OCI-LY3 (cell line): ENCODE data around the gene MIA.
A peak's percentile ranks its signal among the peaks of the same experiment; 100 is the strongest.

Source experiments
- H2AFZ ChIP-seq: fragments of 200-600, 300-600 bp; shearing (Covaris generic); 2 replicates; pipeline ENCODE4 v1.6.0; 2014; ENCODE audit warnings: antibody characterized with exemption, low read depth, low read length
- H3K27ac ChIP-seq: fragments of 200-600, 300-600 bp; sonication (generic); 2 replicates; pipeline ENCODE4 v1.5.1; 2014; ENCODE audit warnings: mild to moderate bottlenecking, low read length, moderate library complexity, mixed read lengths
- H3K27me3 ChIP-seq: fragments of 200-600, 300-600 bp; sonication (generic); 2 replicates; pipeline ENCODE4 v1.6.1; 2014; ENCODE audit warnings: low read depth, low read length, mixed read lengths
- H3K36me3 ChIP-seq: fragments of 200-600, 300-600 bp; sonication (generic); replicated peaks from 2 replicates; pipeline ENCODE3; 2014; ENCODE audit warnings: low read depth, low read length, mixed read lengths
- H3K4me1 ChIP-seq: fragments of 300-600, 200-600 bp; sonication (generic); 2 replicates; pipeline ENCODE4 v1.6.1; 2014; ENCODE audit warnings: low read length, mixed read lengths
- H3K4me2 ChIP-seq: fragments of 200-600, 300-600 bp; sonication (generic); 2 replicates; pipeline ENCODE4 v1.6.1; 2014; ENCODE audit warnings: low read length, mixed read lengths
- H3K4me3 ChIP-seq: fragments of 300-600, 200-600 bp; sonication (generic); 2 replicates; pipeline ENCODE4 v1.5.1; 2014; ENCODE audit warnings: antibody characterized with exemption, mild to moderate bottlenecking, low read length, moderate library complexity
- H3K79me2 ChIP-seq: fragments of 300-600, 200-600 bp; shearing (Covaris generic); 2 replicates; pipeline ENCODE4 v1.6.1; 2014; ENCODE audit warnings: mild to moderate bottlenecking, low read length, mixed read lengths
- H3K9ac ChIP-seq: fragments of 300-600, 200-600 bp; shearing (Covaris generic); 2 replicates; pipeline ENCODE4 v1.6.0; 2014; ENCODE audit warnings: mild to moderate bottlenecking, low read length, moderate library complexity
- H3K9me3 ChIP-seq: fragments of 200-600, 300-600 bp; shearing (Covaris generic); 2 replicates; pipeline ENCODE4 v1.6.1; 2014; ENCODE audit warnings: low read length, mixed read lengths; ENCODE audit not compliant: insufficient read depth
- H4K20me1 ChIP-seq: fragments of 200-600, 300-600 bp; sonication (generic); 2 replicates; pipeline ENCODE4 v1.6.1; 2016; ENCODE audit warnings: low read length, mixed read lengths; ENCODE audit not compliant: insufficient read depth
- EZH2phosphoT487 ChIP-seq: fragments of 200-600 bp; shearing (Covaris generic); IDR thresholded peaks from 2 replicates; pipeline ENCODE4 v1.6.1; 2018; ENCODE audit warnings: antibody characterized with exemption, mixed run types, low read depth
- TF ChIP-seq, protein P1 (sequence below): fragments of 200-600, 300-600 bp; sonication (generic); IDR thresholded peaks from 2 replicates; pipeline ENCODE4 v1.5.1; 2014; ENCODE audit warnings: antibody characterized with exemption, low read length, low read depth

The MIA gene

DNA sequence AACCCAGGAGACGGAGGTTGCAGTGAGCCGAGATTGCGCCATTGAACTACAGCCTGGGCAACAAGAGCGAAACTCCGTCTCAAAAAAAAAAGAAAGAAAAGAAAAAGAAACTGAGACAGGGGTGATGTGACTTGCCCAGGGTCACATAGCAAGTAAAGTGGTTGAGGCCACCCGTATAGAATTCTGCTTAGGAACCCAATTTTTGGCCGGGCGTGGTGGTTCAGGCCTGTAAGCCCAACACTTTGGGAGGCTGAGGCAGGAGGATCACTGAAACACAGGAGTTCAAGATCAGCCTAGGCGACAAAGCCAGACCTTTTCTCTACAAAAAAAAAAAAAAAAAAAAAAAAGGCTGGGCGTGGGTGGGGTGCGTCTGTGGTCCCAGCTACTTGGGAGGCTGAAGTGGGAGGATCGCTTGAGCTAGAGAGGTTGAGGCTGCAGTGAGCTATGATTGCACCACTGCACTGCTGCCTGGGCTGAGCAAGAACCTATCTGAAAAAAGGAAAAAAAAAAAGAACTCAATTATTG lies 23.0 kb upstream of the MIA start:
- Histone ChIP-seq H3K27ac (peak overlapping the region; percentile 80), H4K20me1 (peaks cover 31% of the 10 kb centered on the region), H3K4me2 (peak overlapping the region; percentile 73), H3K4me1 (peaks cover 50% of the 10 kb centered on the region), H3K79me2 (peaks cover 83% of the 10 kb centered on the region), H2AFZ (no peak overlapping the region), H3K36me3 (peaks cover 37% of the 10 kb centered on the region), H3K9ac (peak overlapping the region; percentile 97), H3K27me3 (no peaks in the 10 kb centered on the region), H3K9me3 (no peaks in the 10 kb centered on the region), H3K4me3 (peak overlapping the region; percentile 92)
- TF ChIP-seq EZH2phosphoT487: no peak
- TF ChIP-seq, protein P1, sequence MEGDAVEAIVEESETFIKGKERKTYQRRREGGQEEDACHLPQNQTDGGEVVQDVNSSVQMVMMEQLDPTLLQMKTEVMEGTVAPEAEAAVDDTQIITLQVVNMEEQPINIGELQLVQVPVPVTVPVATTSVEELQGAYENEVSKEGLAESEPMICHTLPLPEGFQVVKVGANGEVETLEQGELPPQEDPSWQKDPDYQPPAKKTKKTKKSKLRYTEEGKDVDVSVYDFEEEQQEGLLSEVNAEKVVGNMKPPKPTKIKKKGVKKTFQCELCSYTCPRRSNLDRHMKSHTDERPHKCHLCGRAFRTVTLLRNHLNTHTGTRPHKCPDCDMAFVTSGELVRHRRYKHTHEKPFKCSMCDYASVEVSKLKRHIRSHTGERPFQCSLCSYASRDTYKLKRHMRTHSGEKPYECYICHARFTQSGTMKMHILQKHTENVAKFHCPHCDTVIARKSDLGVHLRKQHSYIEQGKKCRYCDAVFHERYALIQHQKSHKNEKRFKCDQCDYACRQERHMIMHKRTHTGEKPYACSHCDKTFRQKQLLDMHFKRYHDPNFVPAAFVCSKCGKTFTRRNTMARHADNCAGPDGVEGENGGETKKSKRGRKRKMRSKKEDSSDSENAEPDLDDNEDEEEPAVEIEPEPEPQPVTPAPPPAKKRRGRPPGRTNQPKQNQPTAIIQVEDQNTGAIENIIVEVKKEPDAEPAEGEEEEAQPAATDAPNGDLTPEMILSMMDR: no peak

DNA sequence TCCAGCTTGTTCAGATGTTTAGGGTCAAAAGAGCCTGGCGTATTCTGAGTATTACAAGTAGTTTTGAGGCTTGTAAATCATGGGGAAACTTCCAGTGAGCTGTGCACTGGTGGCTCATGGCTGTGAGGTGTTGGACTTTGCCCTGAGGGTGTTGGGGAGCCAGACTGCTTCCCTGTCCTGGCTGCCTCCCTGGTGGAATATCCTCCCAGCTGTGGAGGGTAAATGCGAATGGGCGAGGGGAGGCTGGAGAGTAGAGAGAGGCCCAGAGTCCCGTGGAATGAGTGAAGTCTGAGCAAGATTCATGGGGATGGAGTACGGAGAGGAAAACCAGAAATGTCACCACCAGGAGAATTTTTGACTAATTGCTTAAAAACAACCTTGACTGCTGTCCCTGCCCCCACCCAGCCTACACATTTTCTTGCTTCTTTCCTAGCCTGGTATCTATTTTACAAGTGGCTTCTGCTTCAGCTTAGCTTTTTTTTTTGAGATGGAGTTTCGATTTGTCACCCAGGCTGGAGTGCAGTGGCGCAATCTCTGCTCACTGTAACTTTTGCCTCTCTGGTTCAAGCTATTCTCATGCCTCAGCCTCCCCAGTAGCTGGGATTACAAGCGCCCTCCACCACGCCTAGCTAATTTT lies 20.6 kb upstream of the MIA start:
- H2AFZ ChIP-seq: no peak overlapping the region
- peaks cover 85% of the 10 kb centered on the region for H3K79me2 ChIP-seq
- peak overlapping the region; percentile 74 for H3K4me2 ChIP-seq
- peaks cover 53% of the 10 kb centered on the region for H3K36me3 ChIP-seq
- H3K27ac ChIP-seq: peak overlapping the region; percentile 80
- H3K4me3 ChIP-seq: peak overlapping the region; percentile 68
- no peaks in the 10 kb centered on the region for H3K27me3 ChIP-seq
- TF ChIP-seq, protein P1: no peak
- no peak for TF ChIP-seq EZH2phosphoT487
- H3K4me1 ChIP-seq: peaks cover 37% of the 10 kb centered on the region
- peak overlapping the region; percentile 49 for H3K9ac ChIP-seq
- H3K9me3 ChIP-seq: no peaks in the 10 kb centered on the region
- peaks cover 45% of the 10 kb centered on the region for H4K20me1 ChIP-seq

GRCh38 chr19:40755248-40755624 lies 20.1 kb upstream of the MIA start:
- Histone ChIP-seq H3K9me3 (no peaks in the 10 kb centered on the region), H3K27ac (peak overlapping the region; percentile 80), H3K4me3 (no peak overlapping the region), H3K4me1 (peaks cover 38% of the 10 kb centered on the region), H3K27me3 (no peaks in the 10 kb centered on the region), H3K9ac (no peak overlapping the region), H3K36me3 (peaks cover 56% of the 10 kb centered on the region), H4K20me1 (peaks cover 48% of the 10 kb centered on the region), H2AFZ (no peak overlapping the region), H3K79me2 (peaks cover 85% of the 10 kb centered on the region), H3K4me2 (peak overlapping the region; percentile 74)
- TF ChIP-seq EZH2phosphoT487: no peak
- TF ChIP-seq, protein P1: no peak

DNA sequence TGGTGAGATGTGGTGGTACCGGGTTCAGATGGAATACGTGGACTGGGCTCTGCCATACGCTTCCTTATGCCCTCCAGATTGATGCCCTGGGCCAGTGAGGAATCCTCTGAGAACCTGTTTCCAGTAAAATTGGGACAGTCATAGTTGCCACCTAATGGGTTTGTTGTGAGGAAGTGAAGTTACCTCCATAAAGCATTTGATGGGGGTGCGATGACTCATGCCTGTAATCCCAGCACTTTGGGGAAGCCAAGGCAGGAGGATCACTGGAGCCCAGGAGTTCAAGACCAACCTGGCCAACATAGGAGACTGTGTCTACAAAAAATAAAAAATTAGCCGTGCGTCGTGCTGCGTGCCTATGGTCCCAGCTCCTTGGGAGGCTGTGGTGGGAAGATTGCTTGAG lies 19.5 kb upstream of the MIA start:
- peak overlapping the region; percentile 80; the same call in 1 of the 2 replicates for H3K27ac ChIP-seq
- H3K4me1 ChIP-seq: peaks cover 41% of the 10 kb centered on the region
- no peak overlapping the region for H2AFZ ChIP-seq
- 0 out of 2 replicates have a peak overlapping the region, but pooled peaks have one; percentile 74 for H3K4me2 ChIP-seq
- no peak for TF ChIP-seq EZH2phosphoT487
- TF ChIP-seq, protein P1: no peak
- no peaks in the 10 kb centered on the region for H3K9me3 ChIP-seq
- H3K9ac ChIP-seq: no peak overlapping the region
- peaks cover 51% of the 10 kb centered on the region for H4K20me1 ChIP-seq
- H3K27me3 ChIP-seq: no peaks in the 10 kb centered on the region
- peaks cover 61% of the 10 kb centered on the region for H3K36me3 ChIP-seq
- H3K79me2 ChIP-seq: peaks cover 90% of the 10 kb centered on the region
- H3K4me3 ChIP-seq: no peak overlapping the region
